Stimulated activated memory B cell treated with anti-CD40 and anti-IgM and Interleukin-4, amounts not matched to agents 10 μg/mL and 1 μg/mL and 100 μg/mL, for 72 hours (primary cell): Measurements from ENCODE around the gene TNFRSF13B.
"Not testable (repeated sequence)": the region's sequence is repeated elsewhere in the genome, so short reads cannot be mapped to it uniquely, and the experiment has no call there.

Source experiments
- ATAC-seq: fragments of 150-1000 bp; cut with Tn5 transposase; 2 replicates; pipeline ENCODE4 v1.10.0; 2021
- H3K27ac Mint-ChIP-seq: one replicate; pipeline ENCODE4 v1.8.0; 2022; ENCODE audit warnings: mild to moderate bottlenecking, mixed read lengths
- H3K27me3 Mint-ChIP-seq: one replicate; pipeline ENCODE4 v1.8.0; 2022; ENCODE audit warnings: mixed read lengths
- H3K36me3 Mint-ChIP-seq: one replicate; pipeline ENCODE4 v1.8.0; 2022; ENCODE audit warnings: mixed read lengths
- H3K4me1 Mint-ChIP-seq: one replicate; pipeline ENCODE4 v1.8.0; 2022; ENCODE audit warnings: mixed read lengths
- H3K4me3 Mint-ChIP-seq: one replicate; pipeline ENCODE4 v1.8.0; 2022; ENCODE audit warnings: mild to moderate bottlenecking, moderate library complexity, mixed read lengths
- H3K9me3 Mint-ChIP-seq: one replicate; pipeline ENCODE4 v1.8.0; 2022; ENCODE audit warnings: mixed read lengths

Gene TNFRSF13B

DNA sequence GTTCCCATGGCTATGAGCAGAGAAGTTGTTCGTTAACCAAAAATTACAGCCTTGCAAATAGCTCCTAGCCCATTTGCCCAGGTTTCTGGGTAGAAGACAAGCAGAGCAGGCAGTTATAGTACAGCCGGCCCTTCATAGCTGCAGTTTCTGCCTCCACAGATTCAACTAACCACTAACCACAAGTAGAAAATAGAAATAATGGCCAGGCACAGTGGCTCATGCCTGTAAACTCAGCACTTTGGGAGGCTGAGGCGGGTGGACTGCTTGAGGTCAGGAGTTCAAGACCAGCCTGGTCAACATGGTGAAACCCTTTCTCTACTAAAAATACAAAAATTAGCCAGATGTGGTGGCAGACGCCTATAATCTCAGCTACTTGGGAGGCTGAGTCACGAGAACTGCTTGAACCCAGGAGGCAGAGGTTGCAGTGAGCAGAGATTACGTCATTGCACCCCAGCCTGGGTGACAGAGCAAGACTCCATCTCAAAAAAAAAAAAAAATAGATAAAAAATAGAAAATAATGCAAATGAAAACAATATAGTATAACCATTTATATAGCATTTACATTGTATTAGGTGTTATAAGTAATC is 7.4 kb upstream of the TNFRSF13B start:
- peaks cover 88% of the 10 kb centered on the region for H3K4me1 Mint-ChIP-seq
- not testable (repeated sequence) for H3K27me3 Mint-ChIP-seq, H3K9me3 Mint-ChIP-seq, ATAC-seq
- H3K36me3 Mint-ChIP-seq: peaks cover 18% of the 10 kb centered on the region
- H3K4me3 Mint-ChIP-seq: peak overlapping the region; percentile 83
- peak overlapping the region; percentile 98 for H3K27ac Mint-ChIP-seq

DNA sequence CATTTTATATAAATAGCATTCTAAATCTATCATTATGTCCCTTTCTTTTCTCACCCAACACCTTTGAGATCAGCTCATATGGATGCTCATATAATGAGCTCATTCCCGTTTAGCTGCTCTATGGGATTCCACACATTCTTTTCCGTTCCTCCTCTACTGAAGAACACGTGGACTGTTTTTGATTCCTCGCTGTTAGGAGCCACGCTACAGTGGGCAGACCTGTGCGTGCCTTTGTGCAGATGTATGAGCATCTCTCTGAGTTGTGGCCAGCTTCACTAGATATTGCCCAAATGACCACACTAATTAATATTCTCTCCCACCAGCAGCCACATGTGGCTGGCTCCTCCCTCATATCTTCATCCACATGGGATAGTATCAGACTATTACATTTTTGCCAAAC is 6.0 kb upstream of the TNFRSF13B start:
- ATAC-seq: no peak
- Mint-ChIP-seq H3K4me1 (peaks cover 89% of the 10 kb centered on the region), H3K27me3 (no peaks in the 10 kb centered on the region), H3K4me3 (peak overlapping the region; percentile 83), H3K36me3 (peaks cover 18% of the 10 kb centered on the region), H3K27ac (peak overlapping the region; percentile 98), H3K9me3 (peaks cover 2% of the 10 kb centered on the region)

DNA sequence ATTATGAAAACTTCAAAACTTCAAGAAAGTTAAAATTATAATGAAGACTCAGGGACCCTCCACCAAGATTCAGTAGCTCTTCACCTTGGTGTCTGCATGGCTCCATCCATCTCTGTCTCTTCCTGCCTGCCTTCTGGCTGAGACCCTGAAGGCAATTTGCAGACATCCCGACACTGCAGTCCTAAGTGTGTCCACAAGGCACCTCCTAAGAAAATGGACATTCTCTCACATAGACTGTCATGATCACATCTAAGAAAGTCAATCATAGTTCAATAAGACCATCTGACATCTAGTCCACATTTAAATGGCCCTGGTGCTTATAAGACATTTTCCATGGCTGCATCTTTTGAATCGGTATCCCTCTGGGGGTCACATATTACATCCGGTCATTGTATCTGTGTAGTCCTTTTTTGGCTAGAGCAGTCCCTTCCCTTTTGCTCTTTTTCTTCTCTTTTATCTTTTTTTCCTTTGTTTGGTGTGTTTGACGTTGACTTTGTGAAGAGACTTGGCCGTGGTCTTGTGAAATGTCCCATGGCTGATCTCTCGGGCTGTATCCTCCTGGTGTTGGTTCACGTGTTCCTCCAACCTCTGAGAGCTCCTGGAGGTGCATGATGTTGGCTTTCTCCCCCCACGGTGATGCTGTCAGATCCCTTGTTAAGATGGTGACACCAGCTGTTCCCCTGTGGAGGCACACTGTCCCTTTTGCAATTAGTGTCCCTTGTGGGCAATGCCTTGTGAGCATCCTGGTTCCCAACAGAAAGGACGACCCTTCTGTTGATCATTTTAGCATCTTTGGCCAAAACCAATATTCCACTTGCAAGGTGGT is 5.0 kb upstream of the TNFRSF13B start:
- Mint-ChIP-seq H3K4me1 (peaks cover 94% of the 10 kb centered on the region), H3K36me3 (peaks cover 18% of the 10 kb centered on the region), H3K4me3 (peak overlapping the region; percentile 84), H3K27ac (peak overlapping the region; percentile 98), H3K9me3 (peaks cover 2% of the 10 kb centered on the region), H3K27me3 (no peaks in the 10 kb centered on the region)
- no peak for ATAC-seq

DNA sequence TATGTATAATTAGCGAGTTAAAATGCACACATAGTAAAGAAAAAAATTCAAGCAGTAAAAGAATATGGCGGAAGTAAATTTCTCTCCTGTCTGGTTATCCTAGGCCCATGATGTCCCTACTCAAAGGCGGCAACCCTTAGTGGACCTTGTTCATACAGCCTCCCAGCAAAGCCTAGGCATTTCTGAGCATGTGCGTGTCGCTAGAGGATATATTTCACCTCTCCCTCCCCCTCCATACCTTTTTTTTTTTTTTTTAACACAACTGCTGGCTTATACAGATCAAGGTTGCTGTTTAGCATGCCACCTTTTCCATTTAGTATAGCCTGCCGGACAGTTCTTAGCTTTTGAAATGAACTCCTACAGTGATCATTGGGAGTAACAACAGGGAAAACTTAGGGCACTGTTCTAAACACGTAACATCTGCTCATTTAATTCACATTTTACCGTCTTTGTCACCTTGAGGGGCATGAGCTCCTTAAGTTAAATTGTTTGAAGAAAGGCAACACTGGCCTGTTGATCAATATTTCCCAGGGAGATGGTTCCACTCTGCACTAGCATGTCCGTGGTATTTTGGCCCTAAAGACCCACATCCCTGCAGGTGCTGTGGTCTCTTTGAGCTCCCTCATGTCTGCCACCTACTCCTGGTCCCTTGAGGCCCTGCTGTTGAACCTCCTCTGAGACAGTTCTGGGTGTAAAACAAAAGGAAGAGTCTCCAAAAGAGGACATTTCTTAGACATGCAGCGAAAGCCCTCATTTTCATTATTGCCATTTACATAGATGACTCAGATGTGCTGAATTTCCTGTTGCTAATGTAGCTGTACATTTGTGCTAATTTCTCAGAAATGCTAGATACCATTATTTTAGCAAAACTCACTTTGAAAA is 4.1 kb upstream of the TNFRSF13B start:
- ATAC-seq: peak; percentile 2
- H3K27me3 Mint-ChIP-seq: no peaks in the 10 kb centered on the region
- H3K4me3 Mint-ChIP-seq: peak overlapping the region; percentile 77
- H3K4me1 Mint-ChIP-seq: peaks cover 88% of the 10 kb centered on the region
- peak overlapping the region; percentile 98 for H3K27ac Mint-ChIP-seq
- H3K36me3 Mint-ChIP-seq: peaks cover 14% of the 10 kb centered on the region
- H3K9me3 Mint-ChIP-seq: peaks cover 2% of the 10 kb centered on the region

DNA sequence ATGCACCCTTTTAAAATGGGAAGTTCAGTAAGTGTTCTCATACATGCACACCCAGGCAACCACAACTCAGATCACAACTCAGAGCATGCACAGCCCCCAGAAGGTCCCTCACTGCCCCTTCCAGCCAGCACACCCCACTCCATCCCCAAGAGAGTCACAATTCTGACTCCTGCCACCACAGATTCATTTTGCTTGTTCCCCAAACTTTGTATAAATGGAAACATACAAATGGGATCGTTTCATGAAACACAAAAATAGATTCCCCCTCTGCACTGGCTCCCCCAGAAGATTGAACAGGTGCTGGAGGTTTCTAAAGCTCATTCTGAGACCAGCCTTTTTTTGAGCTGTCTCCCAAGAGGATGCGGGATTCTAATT is 3.3 kb upstream of the TNFRSF13B start:
- peaks cover 2% of the 10 kb centered on the region for H3K9me3 Mint-ChIP-seq
- H3K4me3 Mint-ChIP-seq: peak overlapping the region; percentile 77
- peaks cover 13% of the 10 kb centered on the region for H3K36me3 Mint-ChIP-seq
- peak overlapping the region; percentile 98 for H3K27ac Mint-ChIP-seq
- H3K4me1 Mint-ChIP-seq: peaks cover 87% of the 10 kb centered on the region
- H3K27me3 Mint-ChIP-seq: no peaks in the 10 kb centered on the region
- ATAC-seq: peak; percentile 64

DNA sequence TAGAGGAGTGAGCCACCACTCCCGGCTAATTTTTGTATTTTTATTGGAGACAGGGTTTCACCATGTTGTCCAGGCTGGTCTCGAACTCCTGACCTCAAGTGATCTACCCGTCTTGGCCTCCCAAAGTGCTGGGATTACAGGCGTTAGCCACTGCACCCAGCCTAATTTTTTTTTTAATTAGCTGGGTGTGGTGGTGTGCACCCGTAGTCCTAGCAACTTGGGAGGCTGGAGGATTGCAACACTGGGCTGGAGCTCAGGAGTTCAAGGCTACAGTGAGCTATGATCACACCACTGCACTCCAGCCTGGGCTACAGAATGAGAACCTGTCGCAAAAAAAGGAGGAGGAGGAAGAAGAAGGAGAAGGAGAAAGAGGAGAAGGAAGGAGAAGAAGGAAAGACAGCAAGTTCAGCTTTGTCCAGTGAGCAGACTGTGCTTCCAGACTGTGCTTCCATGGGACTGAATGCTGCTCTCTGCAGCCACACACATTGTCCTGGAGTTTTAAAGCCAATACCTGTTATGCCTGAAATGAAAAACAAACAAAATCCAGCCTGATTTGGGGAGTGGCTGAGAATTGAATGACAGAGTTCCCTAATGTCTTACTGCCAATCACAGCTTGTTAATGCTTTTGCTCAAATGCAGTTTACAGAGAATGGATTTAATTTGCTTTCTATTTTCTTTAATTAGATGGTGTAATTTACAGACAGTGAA is 2.8 kb upstream of the TNFRSF13B start:
- H3K27ac Mint-ChIP-seq: peak overlapping the region; percentile 98
- H3K4me1 Mint-ChIP-seq: peaks cover 87% of the 10 kb centered on the region
- H3K36me3 Mint-ChIP-seq: peaks cover 13% of the 10 kb centered on the region
- H3K4me3 Mint-ChIP-seq: peak overlapping the region; percentile 92
- peaks cover 2% of the 10 kb centered on the region for H3K9me3 Mint-ChIP-seq
- no peaks in the 10 kb centered on the region for H3K27me3 Mint-ChIP-seq
- ATAC-seq: no peak

DNA sequence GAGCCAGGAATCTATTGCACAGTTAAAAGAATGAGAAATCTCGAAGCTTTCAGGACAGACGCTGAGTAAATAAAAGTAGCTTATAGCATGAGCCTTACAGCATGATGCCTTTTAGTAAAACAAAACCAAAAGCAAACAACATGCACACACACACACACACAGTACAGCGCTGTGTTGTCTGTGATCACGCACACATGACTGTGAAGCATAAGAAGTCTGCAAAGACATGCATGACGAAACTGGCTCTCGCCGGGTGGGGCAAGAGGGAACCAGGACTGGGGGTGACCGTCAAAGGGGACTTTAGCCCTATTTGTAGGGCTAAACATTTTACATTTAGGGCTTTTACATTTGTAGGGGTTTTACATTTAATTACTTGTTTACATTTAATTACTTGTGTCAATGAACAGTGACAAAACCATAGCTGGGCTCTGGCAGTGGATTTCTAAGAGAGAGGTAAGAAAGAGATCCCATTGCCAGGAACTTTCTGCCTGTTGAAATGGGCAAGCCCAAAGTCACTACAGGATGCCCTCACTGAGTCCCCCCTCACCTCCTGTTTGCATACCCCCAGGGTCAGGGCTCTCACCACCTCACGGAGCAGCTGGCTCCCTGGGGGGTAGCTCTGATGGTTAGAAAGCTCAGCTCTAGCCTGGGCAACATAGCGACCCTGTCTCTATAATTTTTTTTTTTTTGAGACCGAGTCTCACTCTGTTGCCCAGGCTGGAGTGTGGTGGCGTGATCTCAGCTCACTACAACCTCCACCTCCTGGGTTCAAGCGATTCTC is 2.0 kb upstream of the TNFRSF13B start:
- peaks cover 17% of the 10 kb centered on the region for H3K36me3 Mint-ChIP-seq
- peak overlapping the region; percentile 92 for H3K4me3 Mint-ChIP-seq
- no peaks in the 10 kb centered on the region for H3K27me3 Mint-ChIP-seq
- H3K4me1 Mint-ChIP-seq: peaks cover 91% of the 10 kb centered on the region
- H3K9me3 Mint-ChIP-seq: peaks cover 2% of the 10 kb centered on the region
- H3K27ac Mint-ChIP-seq: peak overlapping the region; percentile 98
- peak; percentile 45 for ATAC-seq

DNA sequence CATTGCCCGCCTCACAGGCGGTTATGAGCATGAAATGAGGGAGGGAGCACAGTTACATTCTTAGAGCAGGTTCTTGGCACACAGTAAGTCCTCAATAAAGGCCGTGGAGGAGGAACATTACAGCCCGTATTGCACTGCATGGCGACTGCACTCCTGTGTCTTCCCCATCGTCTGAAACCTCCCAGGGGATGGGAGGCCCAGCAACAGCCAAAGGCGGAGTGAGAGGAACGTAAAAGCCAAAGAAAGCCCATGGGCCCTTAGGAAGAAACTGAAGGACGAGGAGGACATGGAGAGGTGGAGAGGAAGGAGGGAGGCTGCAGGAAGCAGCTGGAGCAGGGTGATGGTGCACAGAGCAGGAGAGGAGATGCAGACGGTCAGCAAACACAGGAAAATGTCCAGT is 1.1 kb upstream of the TNFRSF13B start:
- not testable (repeated sequence) for H3K9me3 Mint-ChIP-seq, H3K27me3 Mint-ChIP-seq, ATAC-seq
- Mint-ChIP-seq H3K36me3 (peaks cover 23% of the 10 kb centered on the region), H3K4me3 (peak overlapping the region; percentile 92), H3K4me1 (peaks cover 92% of the 10 kb centered on the region), H3K27ac (peak overlapping the region; percentile 98)

DNA sequence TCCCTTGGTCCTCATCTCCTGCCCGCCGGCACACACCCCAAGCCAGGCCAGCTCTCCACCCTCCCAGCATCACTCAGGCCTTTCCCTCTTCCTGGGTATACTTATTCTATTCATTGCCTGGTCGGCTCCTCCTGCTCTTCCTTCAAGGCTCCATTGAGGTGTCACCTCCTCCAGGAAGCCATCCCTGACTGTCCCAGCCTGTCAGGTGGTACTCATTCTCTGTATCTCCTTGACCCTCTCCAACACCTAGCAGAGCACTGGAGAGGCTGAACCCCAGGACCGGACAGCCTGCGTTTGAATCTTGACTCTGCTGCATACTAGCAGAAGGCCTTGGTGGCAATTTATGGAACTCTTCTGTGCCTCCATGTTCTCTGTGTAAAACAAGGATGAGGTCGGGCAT is 428 bp upstream of the TNFRSF13B start:
- peaks cover 22% of the 10 kb centered on the region for H3K36me3 Mint-ChIP-seq
- H3K9me3 Mint-ChIP-seq: peaks cover 2% of the 10 kb centered on the region
- H3K4me3 Mint-ChIP-seq: peak overlapping the region; percentile 92
- no peak for ATAC-seq
- peak overlapping the region; percentile 98 for H3K27ac Mint-ChIP-seq
- no peaks in the 10 kb centered on the region for H3K27me3 Mint-ChIP-seq
- H3K4me1 Mint-ChIP-seq: peaks cover 88% of the 10 kb centered on the region

DNA sequence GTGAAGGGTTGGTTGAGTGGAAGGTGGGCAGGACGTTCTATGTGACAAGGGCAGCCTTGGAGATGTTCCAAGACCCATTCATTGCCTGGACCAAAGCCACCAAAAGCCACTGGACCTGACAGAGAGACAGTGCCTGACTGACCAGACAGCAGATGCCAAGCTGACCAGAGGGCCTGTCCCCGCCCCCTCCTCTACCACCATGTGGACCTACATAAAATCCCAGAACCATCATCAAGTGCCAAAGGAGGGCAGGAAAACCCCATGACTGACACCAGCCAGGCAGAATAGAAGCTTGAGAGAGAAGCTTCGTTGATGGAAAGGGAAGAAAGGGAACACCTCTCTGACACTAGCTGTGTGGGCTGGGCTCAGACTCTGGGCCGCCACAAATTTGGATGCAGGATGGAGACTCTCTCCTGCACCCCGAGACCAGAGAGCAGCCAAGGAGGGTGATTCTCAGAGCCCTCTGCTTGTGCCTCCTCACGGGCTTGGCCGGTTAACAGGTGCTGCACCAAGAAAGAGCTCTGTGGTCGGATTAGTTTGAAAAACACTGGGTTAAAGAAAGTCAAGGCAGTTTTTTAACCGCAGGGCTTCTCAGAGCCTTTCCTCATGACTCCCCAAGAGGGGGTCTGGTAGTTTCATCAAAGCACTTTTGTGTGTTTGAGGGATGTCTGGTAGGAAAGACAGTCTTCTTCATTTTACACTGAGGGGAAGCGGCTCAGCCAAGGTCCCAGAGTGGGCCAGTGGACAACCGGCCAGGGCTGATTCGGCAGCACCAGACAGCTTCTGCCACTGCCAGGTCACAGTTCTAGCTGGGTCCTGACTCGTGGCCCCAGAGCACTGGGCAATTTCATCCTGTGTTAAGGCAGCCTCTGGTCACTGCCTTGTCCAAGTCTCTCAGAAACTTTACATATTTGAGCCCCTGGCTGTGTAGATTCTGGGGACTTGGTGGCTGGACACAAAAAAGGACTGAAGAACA is 1.7 kb downstream of the TNFRSF13B start:
- no peaks in the 10 kb centered on the region for H3K27me3 Mint-ChIP-seq
- peaks cover 85% of the 10 kb centered on the region for H3K4me1 Mint-ChIP-seq
- peak overlapping the region; percentile 98 for H3K27ac Mint-ChIP-seq
- peak; percentile 38 for ATAC-seq
- H3K4me3 Mint-ChIP-seq: peak overlapping the region; percentile 92
- H3K36me3 Mint-ChIP-seq: peaks cover 28% of the 10 kb centered on the region
- H3K9me3 Mint-ChIP-seq: no peaks in the 10 kb centered on the region

DNA sequence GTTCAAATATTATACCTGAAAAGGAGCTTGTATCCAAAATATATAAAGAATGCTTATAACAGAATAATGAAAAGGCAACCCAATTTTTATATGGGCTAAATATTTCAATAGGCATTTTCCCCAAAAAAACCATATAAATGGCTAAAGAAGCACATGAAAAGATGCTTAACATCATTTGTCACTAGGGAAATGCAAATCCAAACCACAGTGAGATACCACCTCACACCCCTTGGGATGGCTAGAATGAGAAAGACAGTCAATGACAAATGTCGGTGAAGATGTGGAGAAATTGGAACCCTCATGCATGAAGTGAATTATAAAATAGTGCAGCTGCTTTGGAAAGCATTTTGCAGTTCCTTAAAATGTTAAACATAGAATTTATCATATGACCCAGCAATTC is 3.1 kb downstream of the TNFRSF13B start:
- peak overlapping the region; percentile 98 for H3K27ac Mint-ChIP-seq
- no peaks in the 10 kb centered on the region for H3K9me3 Mint-ChIP-seq
- no peaks in the 10 kb centered on the region for H3K27me3 Mint-ChIP-seq
- H3K4me1 Mint-ChIP-seq: peaks cover 86% of the 10 kb centered on the region
- H3K36me3 Mint-ChIP-seq: peaks cover 41% of the 10 kb centered on the region
- no peak for ATAC-seq
- H3K4me3 Mint-ChIP-seq: peak overlapping the region; percentile 92

DNA sequence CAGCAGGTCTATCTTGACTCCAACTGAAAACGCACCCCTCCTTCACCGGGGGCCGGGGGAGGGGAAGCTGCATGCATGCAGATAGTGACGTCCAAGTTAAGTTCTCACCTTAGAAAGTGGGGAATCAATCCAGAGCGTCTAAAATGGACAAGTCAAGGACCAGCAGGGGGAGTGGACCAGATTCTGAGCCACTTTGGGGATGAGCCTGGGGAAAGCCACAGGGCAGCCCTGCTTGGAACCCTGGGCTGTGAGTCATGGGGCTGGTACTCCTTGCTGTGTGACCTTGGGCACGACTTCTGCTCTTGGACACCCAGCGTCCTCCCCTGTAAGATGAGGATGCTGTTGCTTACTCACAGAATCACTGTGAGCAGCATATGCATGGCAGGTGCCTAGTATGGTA is 9.1 kb downstream of the TNFRSF13B start:
- H3K27me3 Mint-ChIP-seq: no peaks in the 10 kb centered on the region
- ATAC-seq: no peak
- H3K4me3 Mint-ChIP-seq: peak overlapping the region; percentile 24
- H3K4me1 Mint-ChIP-seq: peaks cover 94% of the 10 kb centered on the region
- peaks cover 79% of the 10 kb centered on the region for H3K36me3 Mint-ChIP-seq
- H3K9me3 Mint-ChIP-seq: peaks cover 3% of the 10 kb centered on the region
- H3K27ac Mint-ChIP-seq: peak overlapping the region; percentile 98

DNA sequence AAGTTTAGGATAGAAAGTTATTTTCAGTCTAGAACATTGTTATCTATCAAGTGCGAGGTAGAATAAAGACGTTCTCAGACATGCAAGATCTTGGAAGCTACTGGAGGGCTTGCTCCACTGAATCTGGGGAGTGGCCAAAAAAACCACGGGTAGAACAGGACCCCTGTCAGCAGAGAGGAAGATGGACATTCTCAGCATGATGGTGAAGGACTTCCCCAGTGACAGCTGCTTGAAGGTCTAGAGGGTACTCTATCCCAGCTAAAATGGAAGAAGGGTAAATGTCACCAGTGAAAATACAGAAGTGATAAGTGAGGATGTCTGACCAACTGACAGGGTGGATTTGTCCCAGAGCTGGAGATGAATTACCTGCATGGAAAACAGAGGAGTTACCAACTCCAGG is 10.1 kb downstream of the TNFRSF13B start:
- Mint-ChIP-seq H3K27ac (peak overlapping the region; percentile 98), H3K4me1 (peaks cover 98% of the 10 kb centered on the region), H3K36me3 (peaks cover 86% of the 10 kb centered on the region), H3K4me3 (peak overlapping the region; percentile 10), H3K9me3 (peaks cover 3% of the 10 kb centered on the region), H3K27me3 (no peaks in the 10 kb centered on the region)
- ATAC-seq: peak; percentile 59
